Measurements from ENCODE around the gene WDR55.

GRCh38 chr5:140647042-140647419 is 17.7 kb upstream of the WDR55 start:
- TF ChIP-seq CTCF (IDR thresholded peaks at IDR 0.05) (no peak), EP300 (IDR thresholded peaks at IDR 0.05) (no peak), POLR2AphosphoS5 (IDR thresholded peaks at IDR 0.05) (no peak), POLR2A (IDR thresholded peaks at IDR 0.05; ENCODE audit: low read depth) (no peak)
